ENCODE data around the gene PDE6H.
A peak's percentile ranks its signal among the peaks of the same experiment; 100 is the strongest.

The PDE6H gene

GRCh38 chr12:14957551-14958168 lies 15.2 kb upstream of the PDE6H start:
- no peak for TF ChIP-seq CTCF (IDR thresholded peaks at IDR 0.05; ENCODE audit: extremely low read depth, missing control alignments)
- no peak for DNase-seq (ENCODE audit: low spot score)

GRCh38 chr12:14958361-14959125 lies 14.3 kb upstream of the PDE6H start:
- no peak for DNase-seq (ENCODE audit: low spot score)
- TF ChIP-seq CTCF (IDR thresholded peaks at IDR 0.05; ENCODE audit: extremely low read depth, missing control alignments), result no peak

GRCh38 chr12:14959126-14959440 lies 13.8 kb upstream of the PDE6H start:
- DNase-seq (ENCODE audit: low spot score), result no peak
- TF ChIP-seq CTCF (IDR thresholded peaks at IDR 0.05; ENCODE audit: extremely low read depth, missing control alignments), result no peak

GRCh38 chr12:14959463-14959862 lies 13.4 kb upstream of the PDE6H start:
- no peak for DNase-seq (ENCODE audit: low spot score)
- TF ChIP-seq CTCF (IDR thresholded peaks at IDR 0.05; ENCODE audit: extremely low read depth, missing control alignments), result no peak

GRCh38 chr12:14959916-14960496 lies 12.8 kb upstream of the PDE6H start:
- DNase-seq (ENCODE audit: low spot score), result no peak
- TF ChIP-seq CTCF (IDR thresholded peaks at IDR 0.05; ENCODE audit: extremely low read depth, missing control alignments), result no peak

- peak; percentile 24 for DNase-seq (ENCODE audit: low spot score)
- TF ChIP-seq CTCF (IDR thresholded peaks at IDR 0.05; ENCODE audit: extremely low read depth, missing control alignments), result no peak
Observed at GRCh38 chr12:14960548-14961465, 12.0 kb upstream of the PDE6H start.
